ENCODE results near the gene RASSF5.

Gene RASSF5

GRCh38 chr1:206554211-206554610, 46.9 kb downstream of the RASSF5 start:
- no peak for DNase-seq

- DNase-seq = no peak
These were observed 47.6 kb downstream of the RASSF5 start for GRCh38 chr1:206554701-206555472.

GRCh38 chr1:206555473-206555935, 48.2 kb downstream of the RASSF5 start:
- DNase-seq = no peak

GRCh38 chr1:206556047-206556749, 48.9 kb downstream of the RASSF5 start:
- DNase-seq = no peak

- DNase-seq = peak in 1 of 2 experiments; percentile 5
These were observed 49.7 kb downstream of the RASSF5 start for GRCh38 chr1:206556750-206557635.

- no peak for DNase-seq
These were observed 50.5 kb downstream of the RASSF5 start for GRCh38 chr1:206557636-206558473.

- no peak for DNase-seq
These were observed 51.7 kb downstream of the RASSF5 start for GRCh38 chr1:206558794-206559671.

- DNase-seq = no peak
These were observed 52.3 kb downstream of the RASSF5 start for GRCh38 chr1:206559672-206559995.

- no peak for DNase-seq
These were observed 52.8 kb downstream of the RASSF5 start for GRCh38 chr1:206560007-206560716.

- DNase-seq = no peak
These were observed 56.3 kb downstream of the RASSF5 start for GRCh38 chr1:206563367-206564207.

GRCh38 chr1:206565995-206566394, 58.7 kb downstream of the RASSF5 start:
- DNase-seq = no peak

- no peak for DNase-seq
These were observed 59.7 kb downstream of the RASSF5 start for GRCh38 chr1:206566999-206567398.

- DNase-seq = no peak
These were observed 60.9 kb downstream of the RASSF5 start for GRCh38 chr1:206568256-206568655.

GRCh38 chr1:206568779-206569352, 61.5 kb downstream of the RASSF5 start:
- no peak for DNase-seq

GRCh38 chr1:206569556-206569955, 62.2 kb downstream of the RASSF5 start:
- no peak for DNase-seq

GRCh38 chr1:206570529-206570928, 63.2 kb downstream of the RASSF5 start:
- no peak for DNase-seq

GRCh38 chr1:206572835-206573234, 65.5 kb downstream of the RASSF5 start:
- no peak for DNase-seq

- DNase-seq = no peak
These were observed 66.0 kb downstream of the RASSF5 start for GRCh38 chr1:206573319-206573718.

- DNase-seq = no peak
These were observed 66.4 kb downstream of the RASSF5 start for GRCh38 chr1:206573762-206574161.

All from NCI-H1930 (cell line).